Measurements from ENCODE around the gene ATAD3B.

GRCh38 chr1:1435106-1435903, 36.3 kb upstream of the ATAD3B start, which contains the start of gene VWA1:
- TF ChIP-seq CTCF (IDR thresholded peaks at IDR 0.05; ENCODE audit: low read length) (no peak), EZH2 (IDR thresholded peaks at IDR 0.05; ENCODE audit: borderline replicate concordance, low read length) (no peak)

All from OCI-LY1 (cell line).